HepG2 (cell line): ENCODE measurements around the gene MEI1. TPM values are rescaled to one million over a fixed set of nuclear protein-coding genes. Genes with fewer than 3 reads are reported as not detected.

Experiments
- ARNTL ChIP-seq: sonication (generic); formaldehyde crosslinking; IDR thresholded peaks from 2 replicates; pipeline ENCODE4 v1.4.0; 2020; ENCODE audit warnings: mild to moderate bottlenecking, missing genetic modification reagents
- DMAP1 ChIP-seq: IDR thresholded peaks from 2 replicates; pipeline ENCODE4 v1.6.1; 2016
- HIVEP1 ChIP-seq: sonication (generic); formaldehyde crosslinking; IDR thresholded peaks from 2 replicates; pipeline ENCODE4 v1.4.0; 2020; ENCODE audit warnings: mild to moderate bottlenecking, missing genetic modification reagents
- MIXL1 ChIP-seq: IDR thresholded peaks from 2 replicates; pipeline ENCODE4 v1.6.1; 2016
- MZF1 ChIP-seq: sonication (generic); formaldehyde crosslinking; IDR thresholded peaks from 2 replicates; pipeline ENCODE4 v1.8.1; 2023; ENCODE audit warnings: mild to moderate bottlenecking, missing genetic modification reagents, borderline replicate concordance
- POLR2A ChIP-seq, 2 experiments: IDR thresholded peaks; 2 replicates each; pipeline ENCODE4 v1.6.1; 2011; ENCODE audit warnings: low read depth in 2 of 2, low read length in 2 of 2, mild to moderate bottlenecking in 1 of 2, moderate library complexity in 1 of 2; ENCODE audit not compliant: insufficient read depth in 1 of 2
- SP1 ChIP-seq, 2 experiments: fragments of 450-650 bp in 1 of 2; sonication (generic) in 1 of 2; formaldehyde crosslinking in 1 of 2; IDR thresholded peaks; 2 replicates each; pipeline versions ENCODE4 v1.4.0 to v1.6.1; 2016 to 2020; ENCODE audit warnings: missing genetic modification reagents in 1 of 2
- SP5 ChIP-seq: IDR thresholded peaks from 2 replicates; pipeline ENCODE4 v1.6.1; 2016; ENCODE audit warnings: low read depth, borderline replicate concordance
- TEAD3 ChIP-seq: optimal IDR thresholded peaks from 2 replicates; pipeline ENCODE3; 2016; ENCODE audit warnings: borderline replicate concordance
- ZBTB20 ChIP-seq: sonication (generic); formaldehyde crosslinking; IDR thresholded peaks from 2 replicates; pipeline ENCODE4 v1.8.1; 2023; ENCODE audit warnings: missing genetic modification reagents, low read depth, mild to moderate bottlenecking, borderline replicate concordance
- ZNF577 ChIP-seq: sonication (generic); formaldehyde crosslinking; IDR thresholded peaks from 2 replicates; pipeline ENCODE4 v1.4.0; 2020; ENCODE audit warnings: mild to moderate bottlenecking, low read depth, missing genetic modification reagents, borderline replicate concordance
- ZNF605 ChIP-seq: sonication (generic); formaldehyde crosslinking; IDR thresholded peaks from 2 replicates; pipeline ENCODE4 v1.8.0; 2022; ENCODE audit warnings: mild to moderate bottlenecking, missing genetic modification reagents
- polyA plus RNA-seq, 8 experiments: library from polyadenylated mRNA; depleted of rRNA in 3 of 8; stranded (reverse) in 7 of 8; unstranded in 1 of 8; fragments of >200 nt; fragmentation: Illumina TruSeq in 4 of 8; extraction: Trizol in 4 of 8; gene quantifications; 2 replicates each; pipeline versions ENCODE4 v1.2.1 to v1.2.3, GENCODE V29; 2011 to 2016; ENCODE audit warnings: low read depth in 4 of 8, missing spikeins in 1 of 8, mixed read lengths in 1 of 8; ENCODE audit not compliant: insufficient read depth in 1 of 8
- total RNA-seq, 5 experiments: library from RNA; depleted of rRNA; stranded (reverse); fragments of >200 nt; fragmentation: Illumina TruSeq; extraction: Trizol; gene quantifications; 2 replicates each; pipeline ENCODE4 v1.2.3, GENCODE V29; 2016; ENCODE audit warnings: low read depth in 1 of 5
- TF ChIP-seq, protein P1 (sequence below): sonication (generic); formaldehyde crosslinking; IDR thresholded peaks from 2 replicates; pipeline ENCODE4 v1.5.0; 2020; ENCODE audit warnings: mild to moderate bottlenecking, missing genetic modification reagents, borderline replicate concordance
- TF ChIP-seq, protein P2 (sequence below): sonication (generic); formaldehyde crosslinking; IDR thresholded peaks from 2 replicates; pipeline ENCODE4 v1.4.0; 2020; ENCODE audit warnings: missing genetic modification reagents
- TF ChIP-seq, protein P3 (sequence below): sonication (generic); formaldehyde crosslinking; IDR thresholded peaks from 2 replicates; pipeline ENCODE4 v1.5.0; 2020; ENCODE audit warnings: missing genetic modification reagents
- TF ChIP-seq, protein P4 (sequence below): sonication (generic); formaldehyde crosslinking; IDR thresholded peaks from 2 replicates; pipeline ENCODE4 v1.8.0; 2022; ENCODE audit warnings: mild to moderate bottlenecking, missing genetic modification reagents, borderline replicate concordance

Gene MEI1
- total and polyA plus RNA-seq, 2 of the 13 experiments (the other 11 are each of a cell fraction or from before 2014, with no cell fraction given), result 0.75 to 1.9 TPM

DNA sequence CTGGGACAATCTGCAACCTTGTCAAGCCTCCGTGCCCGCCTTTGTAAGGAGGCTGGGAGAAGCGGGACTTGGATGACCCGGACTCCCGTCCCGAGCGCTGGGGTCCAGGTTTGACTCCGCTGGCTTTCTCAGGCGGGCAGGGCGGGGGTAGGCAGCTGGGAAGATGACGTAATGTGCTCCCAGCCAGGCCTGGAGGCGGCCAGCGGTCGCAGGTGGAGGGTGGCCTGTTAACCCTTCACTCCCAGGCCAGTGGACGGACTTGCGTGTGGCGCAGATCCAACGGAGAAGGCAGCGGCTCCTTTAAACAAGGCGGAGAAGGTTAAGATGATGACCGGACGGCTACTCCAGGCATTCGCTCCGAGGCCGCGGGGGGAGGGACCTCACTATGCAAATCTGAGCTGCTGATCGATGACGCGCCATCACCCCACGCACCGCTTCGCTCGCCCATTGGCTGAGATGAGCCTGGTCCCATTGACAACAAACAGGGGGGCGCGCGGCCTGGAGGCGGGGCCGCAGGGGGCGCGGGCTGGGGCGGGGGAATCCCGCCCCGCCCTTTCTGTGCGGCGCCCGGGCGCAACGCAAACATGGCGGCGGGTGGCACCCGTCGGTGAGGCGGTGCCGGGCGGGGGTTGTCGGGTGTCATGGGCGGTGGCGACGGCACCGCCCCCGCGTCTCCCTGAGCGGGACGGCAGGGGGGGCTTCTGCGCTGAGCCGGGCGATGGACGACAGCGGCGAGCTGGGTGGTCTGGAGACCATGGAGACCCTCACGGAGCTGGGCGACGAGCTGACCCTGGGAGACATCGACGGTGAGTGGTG is 133.5 kb downstream of the MEI1 start, which contains the start of gene SREBF2 (continued):
- TF ChIP-seq ZNF605 (CRISPR knock-in tag), result peak; percentile 84
- TF ChIP-seq, protein P1, sequence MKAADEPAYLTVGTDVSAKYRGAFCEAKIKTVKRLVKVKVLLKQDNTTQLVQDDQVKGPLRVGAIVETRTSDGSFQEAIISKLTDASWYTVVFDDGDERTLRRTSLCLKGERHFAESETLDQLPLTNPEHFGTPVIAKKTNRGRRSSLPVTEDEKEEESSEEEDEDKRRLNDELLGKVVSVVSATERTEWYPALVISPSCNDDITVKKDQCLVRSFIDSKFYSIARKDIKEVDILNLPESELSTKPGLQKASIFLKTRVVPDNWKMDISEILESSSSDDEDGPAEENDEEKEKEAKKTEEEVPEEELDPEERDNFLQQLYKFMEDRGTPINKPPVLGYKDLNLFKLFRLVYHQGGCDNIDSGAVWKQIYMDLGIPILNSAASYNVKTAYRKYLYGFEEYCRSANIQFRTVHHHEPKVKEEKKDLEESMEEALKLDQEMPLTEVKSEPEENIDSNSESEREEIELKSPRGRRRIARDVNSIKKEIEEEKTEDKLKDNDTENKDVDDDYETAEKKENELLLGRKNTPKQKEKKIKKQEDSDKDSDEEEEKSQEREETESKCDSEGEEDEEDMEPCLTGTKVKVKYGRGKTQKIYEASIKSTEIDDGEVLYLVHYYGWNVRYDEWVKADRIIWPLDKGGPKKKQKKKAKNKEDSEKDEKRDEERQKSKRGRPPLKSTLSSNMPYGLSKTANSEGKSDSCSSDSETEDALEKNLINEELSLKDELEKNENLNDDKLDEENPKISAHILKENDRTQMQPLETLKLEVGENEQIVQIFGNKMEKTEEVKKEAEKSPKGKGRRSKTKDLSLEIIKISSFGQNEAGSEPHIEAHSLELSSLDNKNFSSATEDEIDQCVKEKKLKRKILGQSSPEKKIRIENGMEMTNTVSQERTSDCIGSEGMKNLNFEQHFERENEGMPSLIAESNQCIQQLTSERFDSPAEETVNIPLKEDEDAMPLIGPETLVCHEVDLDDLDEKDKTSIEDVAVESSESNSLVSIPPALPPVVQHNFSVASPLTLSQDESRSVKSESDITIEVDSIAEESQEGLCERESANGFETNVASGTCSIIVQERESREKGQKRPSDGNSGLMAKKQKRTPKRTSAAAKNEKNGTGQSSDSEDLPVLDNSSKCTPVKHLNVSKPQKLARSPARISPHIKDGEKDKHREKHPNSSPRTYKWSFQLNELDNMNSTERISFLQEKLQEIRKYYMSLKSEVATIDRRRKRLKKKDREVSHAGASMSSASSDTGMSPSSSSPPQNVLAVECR (CRISPR knock-in tag), result peak; percentile 62; the same call in 1 of the 2 replicates
- TF ChIP-seq MIXL1 (CRISPR knock-in tag), result no peak
- peak; percentile 89 for TF ChIP-seq SP5 (CRISPR knock-in tag)
- TF ChIP-seq, protein P2, sequence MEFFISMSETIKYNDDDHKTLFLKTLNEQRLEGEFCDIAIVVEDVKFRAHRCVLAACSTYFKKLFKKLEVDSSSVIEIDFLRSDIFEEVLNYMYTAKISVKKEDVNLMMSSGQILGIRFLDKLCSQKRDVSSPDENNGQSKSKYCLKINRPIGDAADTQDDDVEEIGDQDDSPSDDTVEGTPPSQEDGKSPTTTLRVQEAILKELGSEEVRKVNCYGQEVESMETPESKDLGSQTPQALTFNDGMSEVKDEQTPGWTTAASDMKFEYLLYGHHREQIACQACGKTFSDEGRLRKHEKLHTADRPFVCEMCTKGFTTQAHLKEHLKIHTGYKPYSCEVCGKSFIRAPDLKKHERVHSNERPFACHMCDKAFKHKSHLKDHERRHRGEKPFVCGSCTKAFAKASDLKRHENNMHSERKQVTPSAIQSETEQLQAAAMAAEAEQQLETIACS, result no peak
- TF ChIP-seq, protein P3, sequence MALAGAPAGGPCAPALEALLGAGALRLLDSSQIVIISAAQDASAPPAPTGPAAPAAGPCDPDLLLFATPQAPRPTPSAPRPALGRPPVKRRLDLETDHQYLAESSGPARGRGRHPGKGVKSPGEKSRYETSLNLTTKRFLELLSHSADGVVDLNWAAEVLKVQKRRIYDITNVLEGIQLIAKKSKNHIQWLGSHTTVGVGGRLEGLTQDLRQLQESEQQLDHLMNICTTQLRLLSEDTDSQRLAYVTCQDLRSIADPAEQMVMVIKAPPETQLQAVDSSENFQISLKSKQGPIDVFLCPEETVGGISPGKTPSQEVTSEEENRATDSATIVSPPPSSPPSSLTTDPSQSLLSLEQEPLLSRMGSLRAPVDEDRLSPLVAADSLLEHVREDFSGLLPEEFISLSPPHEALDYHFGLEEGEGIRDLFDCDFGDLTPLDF (CRISPR knock-in tag), result peak; percentile 40
- TF ChIP-seq ARNTL (CRISPR knock-in tag), result peak; percentile 79
- peak; percentile 67 for TF ChIP-seq DMAP1 (CRISPR knock-in tag)
- peak; percentile 71; the same call in 1 of the 2 replicates for TF ChIP-seq ZBTB20
- TF ChIP-seq TEAD3, result peak; percentile 46
- TF ChIP-seq POLR2A (IDR thresholded peaks at IDR 0.05; ENCODE audit: insufficient read depth in 1 of 2, low read depth in 2 of 2, low read length in 2 of 2), result peak; percentile 79 to 82
- no peak for TF ChIP-seq SP1 (IDR thresholded peaks at IDR 0.05)
- TF ChIP-seq SP1 (CRISPR knock-in tag; IDR thresholded peaks at IDR 0.05), result peak; percentile 86
- no peak for TF ChIP-seq ZNF577 (CRISPR knock-in tag)
- TF ChIP-seq, protein P4, sequence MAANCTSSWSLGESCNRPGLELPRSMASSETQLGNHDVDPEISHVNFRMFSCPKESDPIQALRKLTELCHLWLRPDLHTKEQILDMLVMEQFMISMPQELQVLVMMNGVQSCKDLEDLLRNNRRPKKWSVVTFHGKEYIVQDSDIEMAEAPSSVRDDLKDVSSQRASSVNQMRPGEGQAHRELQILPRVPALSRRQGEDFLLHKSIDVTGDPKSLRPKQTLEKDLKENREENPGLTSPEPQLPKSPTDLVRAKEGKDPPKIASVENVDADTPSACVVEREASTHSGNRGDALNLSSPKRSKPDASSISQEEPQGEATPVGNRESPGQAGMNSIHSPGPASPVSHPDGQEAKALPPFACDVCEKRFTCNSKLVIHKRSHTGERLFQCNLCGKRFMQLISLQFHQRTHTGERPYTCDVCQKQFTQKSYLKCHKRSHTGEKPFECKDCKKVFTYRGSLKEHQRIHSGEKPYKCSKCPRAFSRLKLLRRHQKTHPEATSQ (CRISPR knock-in tag), result 0 out of 2 replicates have a peak, but pooled peaks have one; percentile 65
- peak; percentile 92 for TF ChIP-seq HIVEP1 (CRISPR knock-in tag)
- no peak for TF ChIP-seq MZF1 (CRISPR knock-in tag)
